ENCODE data around the gene MPHOSPH6.
"Not testable (repeated sequence)": the region's sequence is repeated elsewhere in the genome, so short reads cannot be mapped to it uniquely, and the experiment has no call there.

The MPHOSPH6 gene

DNA sequence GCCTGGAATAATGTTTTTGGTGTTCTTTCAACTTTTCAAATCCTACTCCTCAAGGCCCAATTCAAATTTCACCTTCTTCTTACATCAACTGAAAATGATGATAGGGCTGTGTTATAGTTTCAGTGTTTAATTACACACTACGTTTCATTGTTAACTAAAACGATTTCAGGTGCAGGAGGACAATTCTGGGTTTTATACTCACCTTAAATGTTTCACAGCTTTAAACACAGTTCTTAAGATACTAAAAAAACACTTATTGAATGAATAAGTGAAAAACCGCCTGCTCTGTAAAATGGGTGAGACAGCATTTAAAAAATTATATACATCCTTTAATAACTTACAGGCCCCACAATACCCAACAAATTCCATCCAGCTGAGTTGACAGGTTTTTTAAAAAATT, 6.2 kb upstream of the MPHOSPH6 start:
- in situ Hi-C loops (cut with HindIII; ENCODE audit: low sequenced_read_pairs) = no loop called here

DNA sequence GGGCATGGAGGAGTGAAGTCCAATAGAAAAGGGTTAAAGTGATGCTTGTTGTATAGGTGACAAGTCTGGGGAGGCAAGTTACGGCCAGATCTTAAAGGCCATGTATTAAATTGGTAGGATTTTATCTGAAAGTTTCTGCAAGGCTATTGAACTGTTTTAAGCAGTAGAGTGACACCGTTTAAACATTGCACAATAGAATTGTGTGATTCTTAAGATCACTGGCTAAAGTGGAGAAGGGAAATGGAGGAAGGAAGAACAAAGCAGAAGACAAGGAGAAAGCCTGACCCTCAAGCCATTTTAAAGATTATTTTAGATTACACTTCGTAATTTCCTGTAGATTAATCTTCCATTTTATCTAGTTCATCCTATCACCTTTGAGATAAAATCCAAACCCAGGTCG, 5.6 kb upstream of the MPHOSPH6 start:
- in situ Hi-C loops (cut with HindIII; ENCODE audit: low sequenced_read_pairs) = no loop called here

- in situ Hi-C loops (cut with HindIII; ENCODE audit: low sequenced_read_pairs) = no loop called here
Measured at GRCh38 chr16:82167670-82168069, 2.4 kb downstream of the MPHOSPH6 start.

- in situ Hi-C loops (cut with HindIII; ENCODE audit: low sequenced_read_pairs) = no loop called here
Measured at GRCh38 chr16:82160226-82160625, 9.8 kb downstream of the MPHOSPH6 start.

- in situ Hi-C loops (cut with HindIII; ENCODE audit: low sequenced_read_pairs) = no loop called here
Measured at GRCh38 chr16:82157836-82158235, 12.2 kb downstream of the MPHOSPH6 start.

GRCh38 chr16:82157534-82157812, 12.6 kb downstream of the MPHOSPH6 start:
- in situ Hi-C loops (cut with HindIII; ENCODE audit: low sequenced_read_pairs) = no loop called here

- in situ Hi-C loops (cut with HindIII; ENCODE audit: low sequenced_read_pairs) = no loop called here
Measured at GRCh38 chr16:82156761-82157533, 13.1 kb downstream of the MPHOSPH6 start.

GRCh38 chr16:82152641-82153112, 17.3 kb downstream of the MPHOSPH6 start:
- in situ Hi-C loops (cut with HindIII; ENCODE audit: low sequenced_read_pairs) = loop anchor here (5.0 kb wide), 1 partner anchor 40 kb away; no protein-coding TSS in a partner anchor

DNA sequence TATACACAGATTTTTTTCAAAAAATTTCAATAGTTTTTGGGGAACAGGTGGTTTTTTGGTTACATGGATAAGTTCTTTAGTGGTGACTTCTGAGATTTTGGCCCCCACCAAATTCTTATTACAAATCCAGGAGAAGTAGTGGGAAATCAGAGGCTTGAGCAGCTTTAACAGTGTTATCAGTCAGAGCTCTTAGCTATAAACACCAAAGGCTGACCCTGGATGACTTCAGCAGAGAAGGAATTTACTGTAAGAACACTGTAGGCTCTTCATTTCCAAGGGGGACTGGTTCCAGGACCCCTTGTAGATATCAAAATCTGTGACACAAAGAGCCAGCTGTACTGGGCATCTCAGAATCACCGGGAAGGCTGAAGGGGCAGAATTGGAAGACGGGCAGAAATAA, 17.8 kb downstream of the MPHOSPH6 start:
- in situ Hi-C loops (cut with HindIII; ENCODE audit: low sequenced_read_pairs) = loop anchor here (5.0 kb wide), 1 partner anchor 40 kb away; no protein-coding TSS in a partner anchor

DNA sequence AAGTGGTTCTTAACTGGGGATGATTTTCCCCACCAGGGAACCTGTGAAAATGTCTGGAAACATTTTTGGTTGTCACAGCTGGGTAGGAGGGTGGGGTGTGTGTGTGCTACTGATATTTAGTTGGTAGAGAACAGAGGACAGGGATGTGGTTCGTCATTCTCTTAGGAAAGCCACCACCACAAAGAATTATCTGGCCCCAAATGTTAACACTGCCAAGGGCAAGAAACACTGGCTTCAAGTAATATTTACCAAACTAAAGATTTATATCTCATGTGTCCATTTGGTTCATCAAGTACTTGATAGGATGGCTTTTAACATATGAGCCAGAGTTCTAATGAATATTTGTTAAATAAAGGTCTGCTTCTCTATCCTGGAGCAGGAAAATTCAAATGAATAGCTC, 19.5 kb downstream of the MPHOSPH6 start:
- in situ Hi-C loops (cut with HindIII; ENCODE audit: low sequenced_read_pairs) = loop anchor here (5.0 kb wide), 1 partner anchor 42 kb away; no protein-coding TSS in a partner anchor

- in situ Hi-C loops (cut with HindIII; ENCODE audit: low sequenced_read_pairs) = no loop called here
Measured at GRCh38 chr16:82149536-82149935, 20.5 kb downstream of the MPHOSPH6 start.

DNA sequence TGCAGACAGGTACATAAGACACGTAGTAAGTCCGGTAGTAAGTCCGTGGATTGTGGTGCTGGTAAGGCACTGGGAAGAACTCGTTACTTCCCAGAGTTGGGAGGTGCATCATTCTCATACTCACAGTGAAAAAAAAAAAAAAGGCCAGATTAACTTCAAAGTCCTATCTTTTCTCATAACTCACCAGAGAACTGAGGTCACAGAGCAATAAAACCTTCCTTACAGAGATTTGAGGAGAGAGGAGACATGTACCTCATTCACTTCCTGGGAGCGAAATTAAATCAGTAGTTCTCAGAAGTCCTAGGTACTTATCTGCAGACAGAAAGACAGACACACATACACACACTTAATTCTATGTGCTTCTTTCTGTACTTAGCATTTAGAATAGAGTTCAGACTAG, 22.5 kb downstream of the MPHOSPH6 start:
- in situ Hi-C loops (cut with HindIII; ENCODE audit: low sequenced_read_pairs) = no loop called here

- in situ Hi-C loops (cut with HindIII; ENCODE audit: low sequenced_read_pairs) = no loop called here
Measured at GRCh38 chr16:82146957-82147356, 23.1 kb downstream of the MPHOSPH6 start.

- in situ Hi-C loops (cut with HindIII; ENCODE audit: low sequenced_read_pairs) = no loop called here
Measured at GRCh38 chr16:82146556-82146955, 23.5 kb downstream of the MPHOSPH6 start.

GRCh38 chr16:82139286-82139571, 30.8 kb downstream of the MPHOSPH6 start:
- in situ Hi-C loops (cut with HindIII; ENCODE audit: low sequenced_read_pairs) = not testable (repeated sequence)

- in situ Hi-C loops (cut with HindIII; ENCODE audit: low sequenced_read_pairs) = no loop called here
Measured at GRCh38 chr16:82138478-82139285, 31.3 kb downstream of the MPHOSPH6 start.

DNA sequence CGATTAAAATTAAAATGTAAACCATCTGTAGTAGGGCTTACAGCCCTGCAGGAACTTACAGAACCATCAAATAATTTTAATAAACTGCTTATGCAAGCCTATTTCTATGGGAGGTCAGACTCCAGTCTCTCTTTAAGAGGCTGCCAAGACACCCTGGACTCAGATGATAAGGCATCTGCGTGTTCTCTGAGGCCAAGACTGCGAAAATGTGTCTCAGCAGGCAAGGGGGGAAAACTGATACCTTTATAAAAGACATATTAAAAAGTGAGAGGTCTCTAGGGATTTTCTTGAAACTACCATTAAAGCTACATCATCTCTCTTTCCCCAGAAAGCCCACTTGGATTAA, 32.2 kb downstream of the MPHOSPH6 start:
- in situ Hi-C loops (cut with HindIII; ENCODE audit: low sequenced_read_pairs) = no loop called here

GRCh38 chr16:82136956-82137821, 32.8 kb downstream of the MPHOSPH6 start:
- in situ Hi-C loops (cut with HindIII; ENCODE audit: low sequenced_read_pairs) = no loop called here

DNA sequence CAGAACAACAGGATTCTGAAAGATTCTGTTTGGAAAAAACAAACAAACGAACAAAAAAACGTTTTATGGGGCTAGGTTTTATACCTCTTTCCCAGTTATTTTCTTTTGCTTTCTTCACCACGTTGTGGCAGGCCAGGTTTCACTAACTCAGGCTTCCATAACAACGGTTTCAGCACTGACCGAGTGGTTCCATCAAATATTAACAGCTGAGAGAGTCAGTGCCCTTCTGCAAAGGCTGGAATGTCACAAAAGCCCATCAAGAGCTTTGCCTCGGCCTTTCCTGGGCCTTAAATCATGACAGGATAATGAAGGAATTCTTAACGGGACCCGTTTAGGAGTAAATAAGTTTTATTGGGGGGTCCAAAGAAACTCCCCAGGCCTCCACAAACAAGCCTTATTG, 34.2 kb downstream of the MPHOSPH6 start:
- in situ Hi-C loops (cut with HindIII; ENCODE audit: low sequenced_read_pairs) = no loop called here

GRCh38 chr16:82134846-82135245, 35.2 kb downstream of the MPHOSPH6 start:
- in situ Hi-C loops (cut with HindIII; ENCODE audit: low sequenced_read_pairs) = no loop called here

DNA sequence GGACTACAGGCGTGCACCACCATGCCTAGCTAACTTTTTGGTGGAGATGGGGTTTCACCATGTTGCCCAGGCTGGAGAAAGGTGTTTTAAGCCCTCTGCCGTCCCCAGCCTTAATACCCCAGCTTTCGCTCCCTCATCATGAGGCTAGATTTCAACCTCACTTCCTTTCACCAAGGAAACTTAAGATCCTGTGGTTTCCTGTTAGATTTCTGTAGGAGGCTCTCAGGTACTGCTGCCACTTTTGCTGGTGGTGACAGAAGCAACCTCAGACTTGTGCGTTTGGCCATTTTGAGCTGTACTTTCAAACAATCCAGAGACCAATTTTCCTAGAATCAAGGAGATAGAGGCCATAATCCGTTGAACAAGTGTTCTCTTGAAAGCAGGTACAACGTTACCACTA, 36.2 kb downstream of the MPHOSPH6 start:
- in situ Hi-C loops (cut with HindIII; ENCODE audit: low sequenced_read_pairs) = no loop called here

Data from endothelial cell of hepatic sinusoid (primary cell).